ENCODE measurements around the gene HSPD1.

HSPD1 gene

GRCh38 chr2:197506658-197507057, 7.0 kb upstream of the HSPD1 start:
- no peak for DNase-seq (ENCODE audit: low read depth)
- TF ChIP-seq CTCF (conservative IDR thresholded peaks at IDR 0.05; ENCODE audit: control insufficient read depth, insufficient read depth, low read depth, low read length) = no peak
- no peak overlapping the region for H3K4me3 ChIP-seq (ENCODE audit: control insufficient read depth, low read depth, low read length)

- no peak for DNase-seq (ENCODE audit: low read depth)
- no peak overlapping the region for H3K4me3 ChIP-seq (ENCODE audit: control insufficient read depth, low read depth, low read length)
- TF ChIP-seq CTCF (conservative IDR thresholded peaks at IDR 0.05; ENCODE audit: control insufficient read depth, insufficient read depth, low read depth, low read length) = no peak
Measured at GRCh38 chr2:197504512-197504911, 4.9 kb upstream of the HSPD1 start.

GRCh38 chr2:197504000-197504399, 4.4 kb upstream of the HSPD1 start:
- no peak for TF ChIP-seq CTCF (conservative IDR thresholded peaks at IDR 0.05; ENCODE audit: control insufficient read depth, insufficient read depth, low read depth, low read length)
- no peak for DNase-seq (ENCODE audit: low read depth)
- no peak overlapping the region for H3K4me3 ChIP-seq (ENCODE audit: control insufficient read depth, low read depth, low read length)

GRCh38 chr2:197502685-197503084, 3.0 kb upstream of the HSPD1 start:
- TF ChIP-seq CTCF (conservative IDR thresholded peaks at IDR 0.05; ENCODE audit: control insufficient read depth, insufficient read depth, low read depth, low read length) = no peak
- H3K4me3 ChIP-seq (ENCODE audit: control insufficient read depth, low read depth, low read length) = no peak overlapping the region
- DNase-seq (ENCODE audit: low read depth) = no peak

GRCh38 chr2:197502201-197502600, 2.6 kb upstream of the HSPD1 start:
- H3K4me3 ChIP-seq (ENCODE audit: control insufficient read depth, low read depth, low read length) = no peak overlapping the region
- TF ChIP-seq CTCF (conservative IDR thresholded peaks at IDR 0.05; ENCODE audit: control insufficient read depth, insufficient read depth, low read depth, low read length) = no peak
- no peak for DNase-seq (ENCODE audit: low read depth)

GRCh38 chr2:197500503-197501131, 977 bp upstream of the HSPD1 start:
- DNase-seq (ENCODE audit: low read depth) = peak; percentile 10
- no peak for TF ChIP-seq CTCF (conservative IDR thresholded peaks at IDR 0.05; ENCODE audit: control insufficient read depth, insufficient read depth, low read depth, low read length)
- peak overlapping the region; percentile 79 for H3K4me3 ChIP-seq (ENCODE audit: control insufficient read depth, low read depth, low read length)
